RWPE2 (cell line): ENCODE results near the gene RABGAP1.

Experiments
- ATAC-seq: fragments of 200-7000 bp; cut with Tn5 transposase; 3 replicates; pipeline ENCODE4 v1.9.1; 2021; ENCODE audit warnings: low read depth
- DNase-seq: peaks from one replicate; pipeline ENCODE4 v3.0.0-alpha.2; 2020; ENCODE audit warnings: low spot score
- H3K27ac ChIP-seq: fragments of 450-650 bp; 2 replicates; pipeline ENCODE4 v1.5.1; 2017; ENCODE audit warnings: mild to moderate bottlenecking; ENCODE audit not compliant: poor library complexity, severe bottlenecking
- H3K27me3 ChIP-seq: fragments of 250-450 bp; sonication (Bioruptor Pico); 2 replicates; pipeline ENCODE4 v1.5.1; 2021; ENCODE audit warnings: mild to moderate bottlenecking, moderate library complexity; ENCODE audit not compliant: insufficient read depth, poor library complexity, severe bottlenecking
- H3K36me3 ChIP-seq: fragments of 250-450 bp; sonication (Bioruptor Pico); 2 replicates; pipeline ENCODE4 v1.5.1; 2020; ENCODE audit warnings: low read depth, mild to moderate bottlenecking, moderate library complexity
- H3K4me1 ChIP-seq: fragments of 250-450 bp; sonication (Bioruptor Pico); 2 replicates; pipeline ENCODE4 v1.5.1; 2021; ENCODE audit warnings: mild to moderate bottlenecking, moderate library complexity; ENCODE audit not compliant: insufficient read depth, poor library complexity, severe bottlenecking
- H3K4me3 ChIP-seq: fragments of 250-450 bp; sonication (Bioruptor Pico); 2 replicates; pipeline ENCODE4 v1.5.1; 2021; ENCODE audit warnings: mild to moderate bottlenecking, moderate library complexity; ENCODE audit not compliant: severe bottlenecking
- H3K9me3 ChIP-seq: fragments of 250-450 bp; sonication (Bioruptor Pico); 2 replicates; pipeline ENCODE4 v1.5.1; 2021; ENCODE audit warnings: mild to moderate bottlenecking, moderate library complexity; ENCODE audit not compliant: severe bottlenecking
- CTCF ChIP-seq: fragments of 450-650 bp; IDR thresholded peaks from one replicate; pipeline ENCODE4 v1.5.1; 2017; ENCODE audit warnings: mild to moderate bottlenecking, moderate library complexity; ENCODE audit not compliant: poor library complexity, severe bottlenecking

Gene RABGAP1

GRCh38 chr9:123116036-123116435 is 175.2 kb downstream of the RABGAP1 start:
- H3K36me3 ChIP-seq: no peaks in the 10 kb centered on the region
- TF ChIP-seq CTCF: no peak
- H3K9me3 ChIP-seq: no peaks in the 10 kb centered on the region
- no peaks in the 10 kb centered on the region for H3K4me1 ChIP-seq
- no peak for DNase-seq
- no peak for ATAC-seq
- H3K27ac ChIP-seq: no peak overlapping the region
- no peaks in the 10 kb centered on the region for H3K27me3 ChIP-seq
- no peak overlapping the region for H3K4me3 ChIP-seq

GRCh38 chr9:123119566-123119965 is 178.7 kb downstream of the RABGAP1 start:
- Histone ChIP-seq H3K36me3 (no peaks in the 10 kb centered on the region), H3K27ac (no peak overlapping the region), H3K4me3 (no peak overlapping the region), H3K4me1 (no peaks in the 10 kb centered on the region), H3K27me3 (no peaks in the 10 kb centered on the region), H3K9me3 (no peaks in the 10 kb centered on the region)
- ATAC-seq: no peak
- no peak for TF ChIP-seq CTCF
- DNase-seq: no peak

GRCh38 chr9:123120131-123120530 is 179.3 kb downstream of the RABGAP1 start:
- no peaks in the 10 kb centered on the region for H3K36me3 ChIP-seq
- no peaks in the 10 kb centered on the region for H3K9me3 ChIP-seq
- no peaks in the 10 kb centered on the region for H3K27me3 ChIP-seq
- DNase-seq (no peak), ATAC-seq (no peak)
- no peak overlapping the region for H3K4me3 ChIP-seq
- no peak overlapping the region for H3K27ac ChIP-seq
- no peak for TF ChIP-seq CTCF
- no peaks in the 10 kb centered on the region for H3K4me1 ChIP-seq

- Histone ChIP-seq H3K4me3 (no peak overlapping the region), H3K9me3 (no peaks in the 10 kb centered on the region), H3K36me3 (no peaks in the 10 kb centered on the region), H3K27ac (no peak overlapping the region), H3K27me3 (no peaks in the 10 kb centered on the region), H3K4me1 (no peaks in the 10 kb centered on the region)
- DNase-seq (no peak), ATAC-seq (no peak)
- TF ChIP-seq CTCF: no peak
These were observed 180.1 kb downstream of the RABGAP1 start for GRCh38 chr9:123120953-123121352.

GRCh38 chr9:123121457-123121856 is 180.6 kb downstream of the RABGAP1 start:
- H3K27ac ChIP-seq: no peak overlapping the region
- no peaks in the 10 kb centered on the region for H3K27me3 ChIP-seq
- H3K4me1 ChIP-seq: no peaks in the 10 kb centered on the region
- no peaks in the 10 kb centered on the region for H3K9me3 ChIP-seq
- no peak overlapping the region for H3K4me3 ChIP-seq
- DNase-seq (no peak), ATAC-seq (no peak)
- no peak for TF ChIP-seq CTCF
- H3K36me3 ChIP-seq: no peaks in the 10 kb centered on the region
